K562 (cell line): ENCODE data around the gene MCM7. TPM values are rescaled to one million over a fixed set of nuclear protein-coding genes. Genes with fewer than 3 reads are reported as not detected.

ENCODE experiments used
- ATAC-seq: fragments of 200-7000 bp; cut with Tn5 transposase; 3 replicates; pipeline ENCODE4 v1.9.1; 2020; ENCODE audit warnings: moderate library complexity
- BruUV-seq: library from RNA; stranded (reverse); fragments of 400-500 nt; replicated peaks from 2 replicates; lab custom pipeline; 2021; lab: Mats Ljungman, UMichigan
- CTCF ChIA-PET: fragments of 300-600 bp; formaldehyde crosslinking; extraction: SDS; loops from one replicate; lab custom pipeline; 2021; ENCODE audit warnings: low intra/inter-chr PET ratio; lab: Yijun Ruan, JAX
- POLR2A ChIA-PET: fragments of 300-600, 350-650 bp; sonication (Branson Sonifier 250); formaldehyde crosslinking; extraction: SDS; loops from one replicate; lab custom pipeline; 2021; ENCODE audit warnings: antibody characterized with exemption, inconsistent platforms; lab: Yijun Ruan, JAX
- DNase-seq, 4 experiments: peaks; one replicate each; pipeline versions ENCODE4 v3.0.0 to v3.0.0-alpha.2; 2011 to 2018; ENCODE audit warnings: low spot score in 3 of 4, mixed read lengths in 3 of 4; ENCODE audit errors: extremely low read depth in 1 of 4
- FAIRE-seq: peaks from 2 replicates; lab custom pipeline; 2011; peaks lifted over from hg19 to GRCh38; lab: Jason Lieb, UNC
- H2AFZ ChIP-seq: 2 replicates; pipeline ENCODE4 v1.6.0; 2011; ENCODE audit warnings: low read depth, low read length, control low read depth, inconsistent platforms
- H3K27ac ChIP-seq: fragments of 200-600 bp; 3 replicates; pipeline ENCODE4 v1.8.0; 2011; ENCODE audit warnings: low read depth, mild to moderate bottlenecking, control low read depth, inconsistent platforms, low read length, moderate library complexity, mixed read lengths; ENCODE audit errors: extremely low read depth
- H3K27me3 ChIP-seq, 2 experiments: fragments of 300-600 bp in 1 of 2; 2 replicates in 1 of 2; 3 replicates in 1 of 2; pipeline versions ENCODE4 v1.6.0 to v1.8.0; 2011; ENCODE audit warnings: inconsistent platforms in 2 of 2, low read length in 2 of 2, mild to moderate bottlenecking in 1 of 2, mixed read lengths in 1 of 2, moderate library complexity in 1 of 2; ENCODE audit not compliant: control insufficient read depth in 2 of 2, insufficient read depth in 2 of 2
- H3K36me3 ChIP-seq: fragments of 300-600 bp; 3 replicates; pipeline ENCODE4 v1.8.0; 2011; ENCODE audit warnings: mild to moderate bottlenecking, low read length, inconsistent platforms; ENCODE audit not compliant: control insufficient read depth, insufficient read depth
- H3K4me1 ChIP-seq, 2 experiments: fragments of 200-600 bp in 1 of 2; replicated peaks in 1 of 2; 2 replicates in 1 of 2; 3 replicates in 1 of 2; pipeline versions ENCODE4 v1.5.1 to v1.8.0; 2011; ENCODE audit warnings: inconsistent platforms in 2 of 2, low read length in 2 of 2, mild to moderate bottlenecking in 1 of 2, mixed read lengths in 1 of 2, moderate library complexity in 1 of 2; ENCODE audit not compliant: control insufficient read depth in 2 of 2, insufficient read depth in 2 of 2
- H3K4me2 ChIP-seq: 2 replicates; pipeline ENCODE4 v1.6.1; 2011; ENCODE audit warnings: low read length, control low read depth, inconsistent platforms, mixed read lengths; ENCODE audit not compliant: insufficient read depth
- H3K4me3 ChIP-seq: fragments of 200-600 bp; sonication (generic), shearing (Covaris generic); 2 replicates; pipeline ENCODE4 v1.5.1; 2016; ENCODE audit warnings: control low read depth, inconsistent platforms
- H3K79me2 ChIP-seq: fragments of 200-600 bp; 3 replicates; pipeline ENCODE4 v1.8.0; 2011; ENCODE audit warnings: low read length, inconsistent platforms; ENCODE audit not compliant: control insufficient read depth, insufficient read depth
- H3K9ac ChIP-seq, 2 experiments: 2 replicates each; pipeline versions ENCODE4 v1.6.0 to v1.6.1; 2011; ENCODE audit warnings: low read depth in 2 of 2, low read length in 2 of 2, control low read depth in 1 of 2, inconsistent platforms in 1 of 2, mild to moderate bottlenecking in 1 of 2, mixed read lengths in 1 of 2; ENCODE audit not compliant: insufficient read depth in 1 of 2
- H3K9me1 ChIP-seq: one replicate; pipeline ENCODE4 v1.6.0; 2011; ENCODE audit warnings: inconsistent platforms, mild to moderate bottlenecking, low read length, moderate library complexity; ENCODE audit not compliant: control insufficient read depth, insufficient read depth
- H3K9me3 ChIP-seq: replicated peaks from 2 replicates; pipeline ENCODE4 v1.5.1; 2011; ENCODE audit warnings: low read depth, low read length, inconsistent platforms; ENCODE audit not compliant: control insufficient read depth, insufficient read depth
- H4K20me1 ChIP-seq: replicated peaks from 2 replicates; pipeline ENCODE4 v1.6.1; 2011; ENCODE audit warnings: low read length, inconsistent platforms, mixed read lengths; ENCODE audit not compliant: control insufficient read depth, insufficient read depth
- BRF1 ChIP-seq: IDR thresholded peaks from 3 replicates; pipeline ENCODE4 v1.6.1; 2011; ENCODE audit warnings: borderline replicate concordance, mild to moderate bottlenecking; ENCODE audit not compliant: insufficient read length; ENCODE audit errors: extremely low read depth
- HDAC3 ChIP-seq: fragments of 450-650 bp; IDR thresholded peaks from 2 replicates; pipeline ENCODE4 v1.6.1; 2018; ENCODE audit warnings: borderline replicate concordance, mild to moderate bottlenecking, moderate library complexity; ENCODE audit not compliant: partially characterized antibody
- NRF1 ChIP-seq, 2 experiments: fragments of 450-650 bp; IDR thresholded peaks in 1 of 2; conservative IDR thresholded peaks in 1 of 2; 2 replicates each; pipeline ENCODE4 v1.6.1; 2014; ENCODE audit warnings: mild to moderate bottlenecking in 2 of 2
- WGBS: fragments of 100-300 bp; shearing (Covaris generic); methylation state at CpG from one replicate; pipeline ENCODE4 v1.1.6; 2016; ENCODE audit warnings: low coverage, mixed read lengths; ENCODE audit not compliant: insufficient coverage; ENCODE audit errors: missing lambda C conversion rate; 5-methylcytosine and 5-hydroxymethylcytosine counted together
- in situ Hi-C: fragments of 300-500 bp; cut with MboI; formaldehyde crosslinking; loops from 4 replicates; pipeline ENCODE4 v1.15.0; 2018; ENCODE audit warnings: inconsistent platforms, mixed read lengths
- intact Hi-C: fragments of 100-400 bp; cut with micrococcal nuclease; formaldehyde crosslinking; loops from 2 replicates; pipeline ENCODE4 v1.14.2; 2022
- polyA plus RNA-seq, 8 experiments: library from polyadenylated mRNA; depleted of rRNA in 4 of 8; stranded (reverse) in 5 of 8; unstranded in 3 of 8; fragments of >200 nt; fragmentation: Nextera tagmentation in 2 of 8; fragmentation: Illumina TruSeq in 1 of 8; extraction: Ambion mirVana in 2 of 8; extraction: Trizol in 1 of 8; gene quantifications; 2 replicates each; pipeline versions ENCODE4 v1.2.1 to v1.2.3, GENCODE V29; 2011 to 2014; ENCODE audit warnings: inconsistent platforms in 1 of 8, missing spikeins in 1 of 8
- total RNA-seq, 7 experiments: library from RNA; depleted of rRNA in 6 of 7; stranded (reverse); fragments of >200 nt in 6 of 7; fragmentation: Illumina TruSeq in 2 of 7; extraction: Trizol in 2 of 7; gene quantifications; 2 replicates each; pipeline versions ENCODE4 v1.2.1 to v1.2.3, GENCODE V29; 2011 to 2021; ENCODE audit warnings: low replicate concordance in 1 of 7
- TF ChIP-seq, protein P1 (sequence below), 3 experiments: IDR thresholded peaks in 2 of 3; conservative IDR thresholded peaks in 1 of 3; 2 replicates each; pipeline ENCODE4 v1.5.1; 2011 to 2012; ENCODE audit warnings: low read length in 3 of 3, mild to moderate bottlenecking in 3 of 3, control low read depth in 2 of 3, improper control_type of control experiment in 1 of 3, inconsistent platforms in 1 of 3, low read depth in 1 of 3, mixed read lengths in 1 of 3, moderate library complexity in 1 of 3; ENCODE audit not compliant: insufficient read depth in 2 of 3

The MCM7 gene
- total and polyA plus RNA-seq, 9 of the 15 experiments (the other 6 are each of a cell fraction or from before 2014, with no cell fraction given), result 329 to 856 (median 437) TPM

DNA sequence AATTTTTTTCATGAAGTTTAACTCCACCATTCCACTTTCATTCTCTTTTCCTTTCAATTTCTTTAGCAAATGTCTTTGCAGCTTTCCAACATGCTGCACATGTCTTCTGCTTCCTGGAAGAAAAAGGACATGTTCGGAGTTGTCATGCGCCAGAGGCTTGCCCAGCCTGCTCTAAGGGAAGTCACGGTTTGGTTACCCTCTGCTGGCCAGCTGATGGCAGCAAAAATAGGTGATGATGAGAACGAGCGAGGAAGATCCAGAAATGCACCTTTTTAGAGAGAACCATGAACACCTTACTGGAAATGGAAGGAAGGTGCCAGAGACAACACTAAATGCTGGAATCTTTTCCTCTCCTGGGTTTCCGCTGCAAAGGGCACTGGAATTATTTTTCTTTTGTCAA, 56.5 kb downstream of the MCM7 start:
- Histone ChIP-seq H3K4me3 (no peak overlapping the region), H3K79me2 (no peaks in the 10 kb centered on the region), H3K9me1 (no peaks in the 10 kb centered on the region), H2AFZ (no peak overlapping the region; the same call in 1 of the 2 replicates), H3K9ac (no peak overlapping the region; a peak in 1 of 4 replicates), H4K20me1 (no peaks in the 10 kb centered on the region), H3K27ac (no peak overlapping the region), H3K9me3 (0 out of 2 replicates have a peak, but pooled peaks cover 2% of the 10 kb centered on the region), H3K4me1 (peaks cover 0 to 6% of the 10 kb centered on the region in 2 experiments; a peak in 3 of 5 replicates), H3K36me3 (no peaks in the 10 kb centered on the region), H3K4me2 (no peak overlapping the region), H3K27me3 (no peaks in the 10 kb centered on the region)
- ChIA-PET CTCF (no interaction called here), POLR2A (interaction anchor here (0.6 to 1.0 kb wide), 2 partner anchors 16 to 80 kb away, joined by 3 read pairs; no protein-coding TSS in a partner anchor)
- DNase-seq, result no peak
- TF ChIP-seq BRF1 (no peak), NRF1 (conservative IDR thresholded peaks at IDR 0.05 in 1 of 2, IDR thresholded peaks at IDR 0.05 in 1 of 2) (0 out of 4 replicates have a peak, but pooled peaks have one; percentile 16 to 29), HDAC3 (no peak)
- TF ChIP-seq, protein P1, sequence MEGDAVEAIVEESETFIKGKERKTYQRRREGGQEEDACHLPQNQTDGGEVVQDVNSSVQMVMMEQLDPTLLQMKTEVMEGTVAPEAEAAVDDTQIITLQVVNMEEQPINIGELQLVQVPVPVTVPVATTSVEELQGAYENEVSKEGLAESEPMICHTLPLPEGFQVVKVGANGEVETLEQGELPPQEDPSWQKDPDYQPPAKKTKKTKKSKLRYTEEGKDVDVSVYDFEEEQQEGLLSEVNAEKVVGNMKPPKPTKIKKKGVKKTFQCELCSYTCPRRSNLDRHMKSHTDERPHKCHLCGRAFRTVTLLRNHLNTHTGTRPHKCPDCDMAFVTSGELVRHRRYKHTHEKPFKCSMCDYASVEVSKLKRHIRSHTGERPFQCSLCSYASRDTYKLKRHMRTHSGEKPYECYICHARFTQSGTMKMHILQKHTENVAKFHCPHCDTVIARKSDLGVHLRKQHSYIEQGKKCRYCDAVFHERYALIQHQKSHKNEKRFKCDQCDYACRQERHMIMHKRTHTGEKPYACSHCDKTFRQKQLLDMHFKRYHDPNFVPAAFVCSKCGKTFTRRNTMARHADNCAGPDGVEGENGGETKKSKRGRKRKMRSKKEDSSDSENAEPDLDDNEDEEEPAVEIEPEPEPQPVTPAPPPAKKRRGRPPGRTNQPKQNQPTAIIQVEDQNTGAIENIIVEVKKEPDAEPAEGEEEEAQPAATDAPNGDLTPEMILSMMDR (IDR thresholded peaks at IDR 0.05 in 2 of 3, conservative IDR thresholded peaks at IDR 0.05 in 1 of 3; ENCODE audit: insufficient read depth in 2 of 3, low read depth in 1 of 3, low read length in 3 of 3), result 0 out of 6 replicates have a peak, but pooled peaks of 2 of the 3 experiments have one; percentile 11 to 21
- in situ Hi-C loops (no loop called here), intact Hi-C loops (loop anchor here (5.0 kb wide), 1 partner anchor 83 kb away; the partner anchor contains the start of gene MBLAC1)
- ATAC-seq, result no peak
- no peak for FAIRE-seq
- no TSS peak for BruUV-seq
- WGBS, result 53% methylated on average over 6 of the region's 6 CpGs
